Hepatocyte (in vitro differentiated cells): ENCODE data around the gene LGALS16. TPM values are rescaled to one million over a fixed set of nuclear protein-coding genes. Genes with fewer than 3 reads are reported as not detected.
A peak's percentile ranks its signal among the peaks of the same experiment; 100 is the strongest.

Experiments
- DNase-seq: peaks from one replicate; pipeline ENCODE4 v3.0.0-alpha.2; 2016; ENCODE audit warnings: low spot score
- H2AFZ ChIP-seq: fragments of 200-600 bp; sonication (generic); 2 replicates; pipeline ENCODE4 v1.6.0; 2016; ENCODE audit warnings: antibody characterized with exemption, mild to moderate bottlenecking
- H3K27ac ChIP-seq: fragments of 200-600 bp; sonication (generic); 2 replicates; pipeline ENCODE4 v1.5.1; 2016; ENCODE audit warnings: mild to moderate bottlenecking
- H3K27me3 ChIP-seq: fragments of 200-600 bp; sonication (generic); 2 replicates; pipeline ENCODE4 v1.6.1; 2016
- H3K36me3 ChIP-seq: fragments of 200-600 bp; sonication (generic); replicated peaks from 2 replicates; pipeline ENCODE4 v1.5.1; 2016; ENCODE audit warnings: low read depth; ENCODE audit not compliant: insufficient read depth
- H3K4me1 ChIP-seq: fragments of 200-600 bp; sonication (generic); 2 replicates; pipeline ENCODE4 v1.5.1; 2016; ENCODE audit warnings: mild to moderate bottlenecking, moderate library complexity; ENCODE audit not compliant: insufficient read depth
- H3K4me2 ChIP-seq: fragments of 200-600 bp; sonication (generic); 2 replicates; pipeline ENCODE4 v1.6.0; 2016
- H3K4me3 ChIP-seq: fragments of 200-600 bp; sonication (generic); 2 replicates; pipeline ENCODE4 v1.5.1; 2016; ENCODE audit warnings: mild to moderate bottlenecking
- H3K79me2 ChIP-seq: fragments of 200-600 bp; sonication (generic); 2 replicates; pipeline ENCODE4 v1.6.0; 2017; ENCODE audit warnings: mild to moderate bottlenecking
- H3K9me2 ChIP-seq: fragments of 200-600 bp; sonication (generic); replicated peaks from 2 replicates; pipeline ENCODE4 v1.6.0; 2017; ENCODE audit warnings: mild to moderate bottlenecking; ENCODE audit not compliant: insufficient read depth
- H3K9me3 ChIP-seq: fragments of 200-600 bp; sonication (generic); 2 replicates; pipeline ENCODE4 v1.5.1; 2016; ENCODE audit warnings: low read depth, mild to moderate bottlenecking
- H4K20me1 ChIP-seq: fragments of 200-600 bp; sonication (generic); 2 replicates; pipeline ENCODE4 v1.6.0; 2016; ENCODE audit warnings: mild to moderate bottlenecking; ENCODE audit not compliant: insufficient read depth, poor library complexity, severe bottlenecking
- CTCF ChIP-seq: fragments of 200-600 bp; sonication (generic); IDR thresholded peaks from 2 replicates; pipeline ENCODE4 v1.5.1; 2016; ENCODE audit warnings: antibody characterized with exemption, mild to moderate bottlenecking; ENCODE audit not compliant: poor library complexity
- EZH2 ChIP-seq: fragments of 200-600 bp; sonication (generic); IDR thresholded peaks from 2 replicates; pipeline ENCODE4 v1.6.1; 2016; ENCODE audit warnings: antibody characterized with exemption, mild to moderate bottlenecking, borderline replicate concordance
- EZH2phosphoT487 ChIP-seq: fragments of 200-600 bp; sonication (generic); IDR thresholded peaks from one replicate; pipeline ENCODE4 v1.6.1; 2018; ENCODE audit warnings: antibody characterized with exemption, mild to moderate bottlenecking, low read depth, moderate library complexity; ENCODE audit not compliant: unreplicated experiment, severe bottlenecking
- WGBS: methylation state at CpG from one replicate; pipeline ENCODE4 v1.1.6; 2016; ENCODE audit warnings: low lambda C conversion rate; ENCODE audit errors: missing lambda C conversion rate; 5-methylcytosine and 5-hydroxymethylcytosine counted together
- polyA plus RNA-seq: library from polyadenylated mRNA; unstranded; fragments of >200 nt; fragmentation: Nextera tagmentation; extraction: Ambion mirVana; gene quantifications from 2 replicates; pipeline ENCODE4 v1.2.1, GENCODE V29; 2016
- total RNA-seq: library from RNA; depleted of rRNA; stranded (reverse); fragments of >200 nt; gene quantifications from 2 replicates; pipeline ENCODE4 v1.2.3, GENCODE V29; 2014

LGALS16 gene
- total and polyA plus RNA-seq, 2 experiments from 2014 or later = not detected

- 54% methylated on average over 6 of the region's 6 CpGs for WGBS
- H3K9me3 ChIP-seq = no peaks in the 10 kb centered on the region
- H4K20me1 ChIP-seq = no peaks in the 10 kb centered on the region
- H3K4me3 ChIP-seq = no peak overlapping the region
- TF ChIP-seq EZH2phosphoT487 (no peak), CTCF (no peak), EZH2 (no peak)
- no peaks in the 10 kb centered on the region for H3K36me3 ChIP-seq
- no peaks in the 10 kb centered on the region for H3K79me2 ChIP-seq
- H2AFZ ChIP-seq = no peak overlapping the region
- H3K4me1 ChIP-seq = no peaks in the 10 kb centered on the region
- no peaks in the 10 kb centered on the region for H3K27me3 ChIP-seq
- DNase-seq = no peak
- no peaks in the 10 kb centered on the region for H3K9me2 ChIP-seq
- H3K27ac ChIP-seq = no peak overlapping the region
- H3K4me2 ChIP-seq = no peak overlapping the region
Measured at GRCh38 chr19:39631626-39632025, 24.1 kb upstream of the LGALS16 start.

GRCh38 chr19:39637891-39638290, 17.8 kb upstream of the LGALS16 start:
- no peak for DNase-seq
- Histone ChIP-seq H3K9me3 (no peaks in the 10 kb centered on the region), H2AFZ (no peak overlapping the region), H3K9me2 (no peaks in the 10 kb centered on the region), H3K27ac (no peak overlapping the region), H4K20me1 (no peaks in the 10 kb centered on the region), H3K4me2 (no peak overlapping the region), H3K36me3 (no peaks in the 10 kb centered on the region), H3K4me3 (no peak overlapping the region), H3K27me3 (no peaks in the 10 kb centered on the region), H3K79me2 (no peaks in the 10 kb centered on the region), H3K4me1 (no peaks in the 10 kb centered on the region)
- TF ChIP-seq EZH2 = no peak
- no peak for TF ChIP-seq CTCF
- no peak for TF ChIP-seq EZH2phosphoT487
- 67% methylated on average over 4 of the region's 4 CpGs for WGBS

- no peaks in the 10 kb centered on the region for H3K79me2 ChIP-seq
- no peaks in the 10 kb centered on the region for H3K9me2 ChIP-seq
- TF ChIP-seq EZH2 (no peak), CTCF (no peak), EZH2phosphoT487 (no peak)
- H2AFZ ChIP-seq = no peak overlapping the region
- H4K20me1 ChIP-seq = no peaks in the 10 kb centered on the region
- no peaks in the 10 kb centered on the region for H3K27me3 ChIP-seq
- H3K4me2 ChIP-seq = no peak overlapping the region
- H3K9me3 ChIP-seq = no peaks in the 10 kb centered on the region
- no peaks in the 10 kb centered on the region for H3K4me1 ChIP-seq
- 19% methylated on average over 1 of the region's 1 CpG for WGBS
- DNase-seq = peak; percentile 52
- H3K4me3 ChIP-seq = no peak overlapping the region
- H3K27ac ChIP-seq = no peak overlapping the region
- H3K36me3 ChIP-seq = no peaks in the 10 kb centered on the region
Measured at GRCh38 chr19:39641773-39642172, 13.9 kb upstream of the LGALS16 start.

- no peak overlapping the region for H3K4me3 ChIP-seq
- no peak for TF ChIP-seq EZH2phosphoT487
- TF ChIP-seq CTCF = no peak
- TF ChIP-seq EZH2 = no peak
- H3K9me3 ChIP-seq = no peaks in the 10 kb centered on the region
- no peaks in the 10 kb centered on the region for H4K20me1 ChIP-seq
- H3K4me1 ChIP-seq = no peaks in the 10 kb centered on the region
- no peaks in the 10 kb centered on the region for H3K36me3 ChIP-seq
- WGBS = 65% methylated on average over 5 of the region's 5 CpGs
- H3K9me2 ChIP-seq = no peaks in the 10 kb centered on the region
- H3K27me3 ChIP-seq = no peaks in the 10 kb centered on the region
- H3K4me2 ChIP-seq = no peak overlapping the region
- no peak overlapping the region for H2AFZ ChIP-seq
- no peak for DNase-seq
- H3K27ac ChIP-seq = no peak overlapping the region
- H3K79me2 ChIP-seq = no peaks in the 10 kb centered on the region
Measured at GRCh38 chr19:39643591-39643990, 12.1 kb upstream of the LGALS16 start.
